OCI-LY7 (cell line): ENCODE data around the gene CDH9. TPM values are rescaled to one million over a fixed set of nuclear protein-coding genes. Genes with fewer than 3 reads are reported as not detected.

Experiments used
- Bru-seq: library from RNA; stranded (reverse); fragments of 400-500 nt; gene quantifications from one replicate; lab custom pipeline; 2021; lab: Mats Ljungman, UMichigan
- BruChase-seq, 2 experiments: library from RNA; stranded (reverse); fragments of 400-500 nt; gene quantifications; one replicate each; lab custom pipeline; 2021; lab: Mats Ljungman, UMichigan
- BruUV-seq: library from RNA; stranded (reverse); fragments of 400-500 nt; replicated peaks from 2 replicates; lab custom pipeline; 2021; lab: Mats Ljungman, UMichigan
- CTCF ChIA-PET: fragments of 300-600 bp; sonication (Branson Sonifier 250); formaldehyde crosslinking; loops from one replicate; lab custom pipeline; 2022; ENCODE audit warnings: antibody characterized with exemption; ENCODE audit not compliant: unreplicated experiment; lab: Charles Lee
- POLR2A ChIA-PET: fragments of 300-600 bp; sonication (Branson Sonifier 250); formaldehyde crosslinking; loops from one replicate; lab custom pipeline; 2022; ENCODE audit warnings: antibody characterized with exemption; lab: Charles Lee
- DNase-seq: peaks from one replicate; pipeline ENCODE4 v3.0.0-alpha.2; 2015; ENCODE audit warnings: low spot score
- H2AFZ ChIP-seq: fragments of 200-600 bp; sonication (generic), shearing (Covaris generic); 2 replicates; pipeline ENCODE4 v1.6.1; 2014; ENCODE audit warnings: mild to moderate bottlenecking, antibody characterized with exemption, low read length, moderate library complexity
- H3K27ac ChIP-seq: fragments of 200-600 bp; sonication (generic); 2 replicates; pipeline ENCODE4 v1.5.1; 2014; ENCODE audit warnings: mixed run types, low read depth, mild to moderate bottlenecking, moderate library complexity, low read length, inconsistent platforms; ENCODE audit not compliant: poor library complexity, severe bottlenecking
- H3K36me3 ChIP-seq: fragments of 200-600 bp; sonication (generic); 2 replicates; pipeline ENCODE4 v1.6.1; 2014; ENCODE audit warnings: mild to moderate bottlenecking, antibody characterized with exemption, low read length, moderate library complexity, mixed read lengths; ENCODE audit not compliant: insufficient read depth
- H3K4me1 ChIP-seq: fragments of 200-600 bp; sonication (generic); 2 replicates; pipeline ENCODE4 v1.5.1; 2014; ENCODE audit warnings: mild to moderate bottlenecking, low read length; ENCODE audit not compliant: insufficient read depth, poor library complexity, severe bottlenecking
- H3K4me2 ChIP-seq: fragments of 200-600 bp; sonication (generic); 2 replicates; pipeline ENCODE4 v1.6.1; 2014; ENCODE audit warnings: mild to moderate bottlenecking, low read length
- H3K4me3 ChIP-seq: fragments of 200-600 bp; sonication (generic); 2 replicates; pipeline ENCODE4 v1.5.1; 2014; ENCODE audit warnings: mild to moderate bottlenecking, low read depth, low read length; ENCODE audit not compliant: poor library complexity, severe bottlenecking
- H3K79me2 ChIP-seq: fragments of 200-600 bp; sonication (generic); 2 replicates; pipeline ENCODE4 v1.6.1; 2016; ENCODE audit warnings: low read depth, mild to moderate bottlenecking, low read length, moderate library complexity, mixed read lengths; ENCODE audit not compliant: insufficient read depth
- H3K9me2 ChIP-seq: fragments of 200-600 bp; sonication (generic); 2 replicates; pipeline ENCODE4 v1.6.1; 2016; ENCODE audit warnings: mild to moderate bottlenecking, low read length, mixed read lengths; ENCODE audit not compliant: insufficient read depth
- H3K9me3 ChIP-seq: fragments of 200-600 bp; sonication (generic); 2 replicates; pipeline ENCODE4 v1.6.1; 2014; ENCODE audit warnings: mild to moderate bottlenecking, mixed run types, low read length, mixed read lengths
- H4K20me1 ChIP-seq: fragments of 200-600 bp; sonication (generic); 2 replicates; pipeline ENCODE4 v1.6.1; 2014; ENCODE audit warnings: mild to moderate bottlenecking, antibody characterized with exemption, low read length, moderate library complexity, mixed read lengths; ENCODE audit not compliant: insufficient read depth
- EZH2phosphoT487 ChIP-seq: fragments of 200-600 bp; sonication (generic); IDR thresholded peaks from 2 replicates; pipeline ENCODE4 v1.6.1; 2018; ENCODE audit warnings: low read depth, borderline replicate concordance, mild to moderate bottlenecking, mixed run types, antibody characterized with exemption, low read length, moderate library complexity, mixed read lengths
- intact Hi-C: fragments of 100-400 bp; cut with micrococcal nuclease; formaldehyde crosslinking; loops from one replicate; pipeline ENCODE4 v1.10.0; 2022; ENCODE audit not compliant: unreplicated experiment
- long read RNA-seq: library from polyadenylated mRNA; stranded (forward); transcript quantifications from one replicate; pipeline ENCODE4 v2.0.0, GENCODE V29; 2022
- total RNA-seq, 2 experiments: library from RNA; depleted of rRNA in 1 of 2; stranded (reverse); fragments of >200 nt in 1 of 2; shearing (Covaris generic) in 1 of 2; gene quantifications; 2 replicates each; pipeline ENCODE4 v1.2.3, GENCODE V29; 2014 to 2022
- TF ChIP-seq, protein P1 (sequence below): fragments of 200-600 bp; sonication (generic); conservative IDR thresholded peaks from 2 replicates; pipeline ENCODE4 v1.5.1; 2014; ENCODE audit warnings: mild to moderate bottlenecking, antibody characterized with exemption, low read length, moderate library complexity, mixed read lengths

Gene CDH9
- not detected in 2 replicates for total RNA-seq (2014; rRNA removed; shearing (Covaris generic))
- total RNA-seq (2022) = not detected in 2 replicates
- not detected for Bru-seq, nascent RNA
- not detected for BruChase-seq, experiment 1, labeled RNA remaining after a 6-hour chase
- not detected for BruChase-seq, experiment 2, labeled RNA remaining after a 2-hour chase
- long read RNA-seq = 0 reads

GRCh38 chr5:27038476-27038875, at the start of gene CDH9:
Gene CDH9, minus strand, starts transcription at chr5:27038586. Its CDS starts 50,253 bp downstream, at chr5:26988333.
- no TSS peak for BruUV-seq
- no peaks in the 10 kb centered on the region for H3K36me3 ChIP-seq
- intact Hi-C loops = loop anchor here (1.0 kb wide), 1 partner anchor 30 kb away; no protein-coding TSS in a partner anchor
- no peaks in the 10 kb centered on the region for H3K9me2 ChIP-seq
- TF ChIP-seq, protein P1, sequence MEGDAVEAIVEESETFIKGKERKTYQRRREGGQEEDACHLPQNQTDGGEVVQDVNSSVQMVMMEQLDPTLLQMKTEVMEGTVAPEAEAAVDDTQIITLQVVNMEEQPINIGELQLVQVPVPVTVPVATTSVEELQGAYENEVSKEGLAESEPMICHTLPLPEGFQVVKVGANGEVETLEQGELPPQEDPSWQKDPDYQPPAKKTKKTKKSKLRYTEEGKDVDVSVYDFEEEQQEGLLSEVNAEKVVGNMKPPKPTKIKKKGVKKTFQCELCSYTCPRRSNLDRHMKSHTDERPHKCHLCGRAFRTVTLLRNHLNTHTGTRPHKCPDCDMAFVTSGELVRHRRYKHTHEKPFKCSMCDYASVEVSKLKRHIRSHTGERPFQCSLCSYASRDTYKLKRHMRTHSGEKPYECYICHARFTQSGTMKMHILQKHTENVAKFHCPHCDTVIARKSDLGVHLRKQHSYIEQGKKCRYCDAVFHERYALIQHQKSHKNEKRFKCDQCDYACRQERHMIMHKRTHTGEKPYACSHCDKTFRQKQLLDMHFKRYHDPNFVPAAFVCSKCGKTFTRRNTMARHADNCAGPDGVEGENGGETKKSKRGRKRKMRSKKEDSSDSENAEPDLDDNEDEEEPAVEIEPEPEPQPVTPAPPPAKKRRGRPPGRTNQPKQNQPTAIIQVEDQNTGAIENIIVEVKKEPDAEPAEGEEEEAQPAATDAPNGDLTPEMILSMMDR = no peak
- TF ChIP-seq EZH2phosphoT487 = no peak
- H3K4me2 ChIP-seq = no peak within 1 kb of the TSS
- H3K9me3 ChIP-seq = no peaks in the 10 kb centered on the region
- no peak within 1 kb of the TSS for H3K4me3 ChIP-seq
- no peaks in the 10 kb centered on the region for H4K20me1 ChIP-seq
- POLR2A ChIA-PET = no interaction called here
- H3K27ac ChIP-seq = no peak within 1 kb of the TSS
- no peak for DNase-seq
- H3K79me2 ChIP-seq = no peaks in the 10 kb centered on the region
- H2AFZ ChIP-seq = no peak within 1 kb of the TSS
- no peaks in the 10 kb centered on the region for H3K4me1 ChIP-seq
- CTCF ChIA-PET = no interaction called here

DNA sequence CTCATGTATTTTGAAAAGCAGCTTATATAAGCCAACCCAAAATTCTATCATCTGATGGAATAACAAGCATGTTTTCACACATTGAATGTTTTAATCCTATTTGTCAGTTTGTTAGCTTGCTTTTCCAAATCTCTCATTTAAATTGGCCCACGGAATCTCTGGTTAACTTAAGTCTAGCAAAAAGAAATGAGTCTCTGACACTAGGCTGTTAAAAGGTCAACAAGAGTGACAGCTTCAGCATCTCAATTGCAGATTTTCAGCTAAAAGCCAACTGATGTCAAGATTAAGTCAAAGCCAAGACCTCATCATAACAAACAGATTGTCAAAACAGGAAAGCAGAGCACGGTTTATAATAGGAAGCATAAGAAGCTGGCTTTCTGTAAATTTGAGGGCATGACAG, 49.4 kb upstream of the CDH9 start:
- no peak overlapping the region for H3K4me2 ChIP-seq
- no peaks in the 10 kb centered on the region for H4K20me1 ChIP-seq
- no peak overlapping the region for H2AFZ ChIP-seq
- H3K9me3 ChIP-seq = peaks cover 28% of the 10 kb centered on the region
- BruUV-seq = no TSS peak
- no peak for TF ChIP-seq EZH2phosphoT487
- TF ChIP-seq, protein P1 = no peak
- POLR2A ChIA-PET = interaction anchor here (0.7 kb wide), 1 partner anchor 81 kb away, joined by 3 read pairs; no protein-coding TSS in a partner anchor
- DNase-seq = no peak
- H3K79me2 ChIP-seq = no peaks in the 10 kb centered on the region
- H3K4me1 ChIP-seq = no peaks in the 10 kb centered on the region
- no peaks in the 10 kb centered on the region for H3K36me3 ChIP-seq
- CTCF ChIA-PET = no interaction called here
- H3K27ac ChIP-seq = no peak overlapping the region
- intact Hi-C loops = no loop called here
- H3K4me3 ChIP-seq = no peak overlapping the region
- no peaks in the 10 kb centered on the region for H3K9me2 ChIP-seq
